Transverse colon (tissue), 4 donors: ENCODE data around the gene ANTKMT. TPM values are rescaled to one million over a fixed set of nuclear protein-coding genes. Genes with fewer than 3 reads are reported as not detected.

ENCODE experiments used
- DNase-seq: peaks from one replicate; pipeline ENCODE4 v3.0.0-alpha.2; 2019
- H3K27ac ChIP-seq, 4 donors: fragments of 200-600 bp; sonication (generic); 2 replicates each; pipeline ENCODE4 v1.5.1; 2016 to 2018; ENCODE audit warnings: inconsistent platforms in 4 of 4
- H3K27me3 ChIP-seq: fragments of 200-600 bp; sonication (generic); 2 replicates; pipeline ENCODE4 v1.5.1; 2017; ENCODE audit warnings: inconsistent platforms
- H3K36me3 ChIP-seq, 4 donors: fragments of 200-600 bp; sonication (generic); 2 replicates each; pipeline ENCODE4 v1.5.1; 2017 to 2019; ENCODE audit warnings: inconsistent platforms in 4 of 4
- H3K4me1 ChIP-seq, 4 donors: fragments of 200-600 bp; sonication (generic); 2 replicates each; pipeline ENCODE4 v1.5.1; 2017 to 2020; ENCODE audit warnings: inconsistent platforms in 4 of 4
- H3K4me3 ChIP-seq, 4 donors: fragments of 200-600 bp; sonication (generic); 1 replicate in 1 of 4; 2 replicates in 3 of 4; pipeline versions ENCODE4 v1.5.1 to v1.6.1; 2017 to 2019; ENCODE audit warnings: inconsistent platforms in 4 of 4
- H3K9me3 ChIP-seq, 2 donors: fragments of 200-600 bp; sonication (generic); 2 replicates each; pipeline ENCODE4 v1.5.1; 2017 to 2019; ENCODE audit warnings: inconsistent platforms in 2 of 2
- EP300 ChIP-seq: sonication (generic); formaldehyde crosslinking; IDR thresholded peaks from one replicate; pipeline ENCODE4 v1.6.1; 2017; ENCODE audit warnings: antibody characterized with exemption, low read depth
- POLR2A ChIP-seq: fragments of 450-650 bp; IDR thresholded peaks from one replicate; pipeline ENCODE4 v1.6.1; 2016; ENCODE audit warnings: antibody characterized with exemption, mild to moderate bottlenecking, moderate library complexity
- POLR2AphosphoS5 ChIP-seq, 3 donors: sonication (generic); formaldehyde crosslinking; IDR thresholded peaks; one replicate each; pipeline ENCODE4 v1.6.1; 2016; ENCODE audit warnings: antibody characterized with exemption in 3 of 3
- WGBS, 2 donors: methylation state at CpG; one replicate each; pipeline ENCODE4 v1.1.5; 2018; ENCODE audit warnings: low coverage in 1 of 2; 5-methylcytosine and 5-hydroxymethylcytosine counted together
- in situ Hi-C, 4 donors: fragments of 200-750 bp; cut with MboI; loops; one replicate each; pipeline versions ENCODE4 v1.15.0 to v1.15.1; 2017; ENCODE audit warnings: low sequenced_read_pairs in 3 of 4, low pct_ligation_motif_present in 1 of 4, low pct_unique_long_range_greater_than_20kb in 1 of 4
- intact Hi-C: fragments of 100-400 bp; cut with DNase I; formaldehyde crosslinking; loops from one replicate; pipeline ENCODE4 v1.15.1; 2023; ENCODE audit warnings: low total_unique reads
- total RNA-seq, 4 donors: library from RNA; depleted of rRNA; stranded (reverse); fragments of >200 nt; gene quantifications; one replicate each; pipeline ENCODE4 v1.1.0, GENCODE V29; 2016
- TF ChIP-seq, protein P1 (sequence below), 5 experiments: fragments of 200-600 bp in 3 of 5; fragments of 450-650 bp in 2 of 5; sonication (generic) in 3 of 5; IDR thresholded peaks; 1 replicate in 2 of 5; 2 replicates in 3 of 5; pipeline ENCODE4 v1.5.1; 2016 to 2017; ENCODE audit warnings: antibody characterized with exemption in 5 of 5, inconsistent platforms in 3 of 5, mild to moderate bottlenecking in 2 of 5, moderate library complexity in 1 of 5

Gene ANTKMT
- total RNA-seq, 4 donors from 2014 or later = 19.7 to 53.0 (median 38.2) TPM

GRCh38 chr16:693766-694165 is 27.2 kb upstream of the ANTKMT start:
- Histone ChIP-seq H3K27ac (no peak overlapping the region), H3K36me3 (no peaks in the 10 kb centered on the region), H3K4me1 (peaks cover 23 to 46% (median 40%) of the 10 kb centered on the region in 4 donors), H3K9me3 (no peaks in the 10 kb centered on the region), H3K4me3 (peak overlapping the region in 2 of 4 donors; percentile 32 to 34), H3K27me3 (peaks cover 55% of the 10 kb centered on the region)
- TF ChIP-seq POLR2A (no peak), EP300 (no peak), POLR2AphosphoS5 (IDR thresholded peaks at IDR 0.05) (no peak)
- TF ChIP-seq, protein P1, sequence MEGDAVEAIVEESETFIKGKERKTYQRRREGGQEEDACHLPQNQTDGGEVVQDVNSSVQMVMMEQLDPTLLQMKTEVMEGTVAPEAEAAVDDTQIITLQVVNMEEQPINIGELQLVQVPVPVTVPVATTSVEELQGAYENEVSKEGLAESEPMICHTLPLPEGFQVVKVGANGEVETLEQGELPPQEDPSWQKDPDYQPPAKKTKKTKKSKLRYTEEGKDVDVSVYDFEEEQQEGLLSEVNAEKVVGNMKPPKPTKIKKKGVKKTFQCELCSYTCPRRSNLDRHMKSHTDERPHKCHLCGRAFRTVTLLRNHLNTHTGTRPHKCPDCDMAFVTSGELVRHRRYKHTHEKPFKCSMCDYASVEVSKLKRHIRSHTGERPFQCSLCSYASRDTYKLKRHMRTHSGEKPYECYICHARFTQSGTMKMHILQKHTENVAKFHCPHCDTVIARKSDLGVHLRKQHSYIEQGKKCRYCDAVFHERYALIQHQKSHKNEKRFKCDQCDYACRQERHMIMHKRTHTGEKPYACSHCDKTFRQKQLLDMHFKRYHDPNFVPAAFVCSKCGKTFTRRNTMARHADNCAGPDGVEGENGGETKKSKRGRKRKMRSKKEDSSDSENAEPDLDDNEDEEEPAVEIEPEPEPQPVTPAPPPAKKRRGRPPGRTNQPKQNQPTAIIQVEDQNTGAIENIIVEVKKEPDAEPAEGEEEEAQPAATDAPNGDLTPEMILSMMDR (IDR thresholded peaks at IDR 0.05) = no peak
- intact Hi-C loops = no loop called here
- in situ Hi-C loops = no loop called here
- DNase-seq = no peak
- 39% methylated on average over 8 of the region's 37 CpGs; no CpG with 5 or more reads in 1 of the 2 donors for WGBS, 2 donors

GRCh38 chr16:694187-694862 is 26.6 kb upstream of the ANTKMT start:
- no peak for DNase-seq
- intact Hi-C loops = no loop called here
- TF ChIP-seq, protein P1 (IDR thresholded peaks at IDR 0.05) = no peak
- TF ChIP-seq POLR2AphosphoS5 (IDR thresholded peaks at IDR 0.05) = no peak
- no peak for TF ChIP-seq POLR2A
- TF ChIP-seq EP300 = no peak
- no peaks in the 10 kb centered on the region for H3K36me3 ChIP-seq
- peak overlapping the region in 2 of 4 donors; percentile 32 to 34 for H3K4me3 ChIP-seq
- peaks cover 60% of the 10 kb centered on the region for H3K27me3 ChIP-seq
- peaks cover 17 to 43% (median 35%) of the 10 kb centered on the region in 4 donors for H3K4me1 ChIP-seq
- WGBS, 2 donors = 5% methylated on average over 24 of the region's 64 CpGs; no CpG with 5 or more reads in 1 of the 2 donors
- H3K27ac ChIP-seq = peak overlapping the region in 1 of 4 donors; percentile 48
- H3K9me3 ChIP-seq = no peaks in the 10 kb centered on the region
- in situ Hi-C loops = no loop called here

- Histone ChIP-seq H3K4me3 (peak overlapping the region in 2 of 4 donors; percentile 32 to 34), H3K9me3 (no peaks in the 10 kb centered on the region), H3K4me1 (peaks cover 12 to 37% (median 30%) of the 10 kb centered on the region in 4 donors), H3K27me3 (peaks cover 66% of the 10 kb centered on the region), H3K27ac (peak overlapping the region in 1 of 4 donors; percentile 48), H3K36me3 (no peaks in the 10 kb centered on the region)
- TF ChIP-seq POLR2A (no peak), EP300 (no peak), POLR2AphosphoS5 (IDR thresholded peaks at IDR 0.05) (no peak)
- TF ChIP-seq, protein P1 (IDR thresholded peaks at IDR 0.05) = no peak
- intact Hi-C loops = no loop called here
- WGBS, 2 donors = 4% methylated on average over 20 of the region's 37 CpGs; no CpG with 5 or more reads in 1 of the 2 donors
- DNase-seq = no peak
- in situ Hi-C loops = no loop called here
These were observed 26.0 kb upstream of the ANTKMT start for GRCh38 chr16:694863-695354.

GRCh38 chr16:695355-696089 is 25.4 kb upstream of the ANTKMT start:
- Histone ChIP-seq H3K36me3 (no peaks in the 10 kb centered on the region), H3K27ac (peak overlapping the region; percentile 57 to 79 (median 68)), H3K9me3 (no peaks in the 10 kb centered on the region), H3K4me3 (peak overlapping the region in 2 of 4 donors; percentile 32 to 34), H3K27me3 (peaks cover 72% of the 10 kb centered on the region), H3K4me1 (peaks cover 12 to 34% (median 28%) of the 10 kb centered on the region in 4 donors)
- peak; percentile 24 for TF ChIP-seq POLR2A
- peak; percentile 12 to 50 (median 27) for TF ChIP-seq POLR2AphosphoS5 (IDR thresholded peaks at IDR 0.05)
- no peak for TF ChIP-seq EP300
- TF ChIP-seq, protein P1 (IDR thresholded peaks at IDR 0.05) = peak in 1 of 5 experiments; percentile 18
- in situ Hi-C loops (no loop called here), intact Hi-C loops (no loop called here)
- DNase-seq = peak; percentile 91
- 1% methylated on average over 36 of the region's 71 CpGs; no CpG with 5 or more reads in 1 of the 2 donors for WGBS, 2 donors
